ENCODE data around the gene ADGRG3. TPM values are rescaled to one million over a fixed set of nuclear protein-coding genes. Genes with fewer than 3 reads are reported as not detected.

ADGRG3 gene
- total and polyA plus RNA-seq, 2 of the 8 experiments (the other 6 are each of a cell fraction or from before 2014, with no cell fraction given): 0.28 to 0.98 TPM

DNA sequence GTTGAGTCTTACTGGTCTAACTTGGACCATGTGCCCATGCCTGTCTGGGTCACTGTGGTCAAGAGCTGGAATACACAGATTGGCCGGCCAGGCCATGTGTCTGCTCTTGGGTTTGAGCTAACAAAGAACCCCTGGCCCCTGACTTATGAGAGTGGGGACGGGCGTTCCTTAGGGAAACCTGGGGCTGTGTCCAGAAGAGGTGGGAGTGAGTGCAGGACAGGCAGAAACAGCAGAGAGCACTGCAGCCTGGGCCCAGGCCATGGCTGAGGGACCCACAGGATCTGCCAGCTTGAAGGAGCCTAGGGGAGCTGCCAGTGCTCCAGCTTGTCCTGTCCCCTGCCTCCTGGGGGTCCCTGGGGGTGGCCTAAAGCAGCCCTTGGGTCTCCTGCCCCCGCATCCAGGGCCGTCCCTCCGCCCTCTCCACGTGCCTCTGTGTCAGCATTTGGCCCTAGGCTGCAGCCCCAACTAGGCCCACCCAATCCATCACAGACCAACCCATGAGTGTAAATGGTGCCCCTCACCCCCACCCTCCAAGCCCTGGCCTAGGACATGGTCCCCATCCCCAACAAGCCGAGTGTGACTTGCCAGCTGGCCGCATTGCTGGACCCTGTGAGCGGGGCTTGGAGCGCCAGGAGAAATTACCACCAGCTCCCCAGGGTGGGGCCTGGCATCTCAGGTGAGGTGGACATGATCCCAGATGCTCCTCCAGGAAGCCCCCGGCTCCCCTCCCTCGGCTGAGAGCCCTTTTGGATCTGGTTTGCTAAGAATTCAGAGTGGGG, 14.0 kb downstream of the ADGRG3 start (continued):
- TF ChIP-seq, protein P1, sequence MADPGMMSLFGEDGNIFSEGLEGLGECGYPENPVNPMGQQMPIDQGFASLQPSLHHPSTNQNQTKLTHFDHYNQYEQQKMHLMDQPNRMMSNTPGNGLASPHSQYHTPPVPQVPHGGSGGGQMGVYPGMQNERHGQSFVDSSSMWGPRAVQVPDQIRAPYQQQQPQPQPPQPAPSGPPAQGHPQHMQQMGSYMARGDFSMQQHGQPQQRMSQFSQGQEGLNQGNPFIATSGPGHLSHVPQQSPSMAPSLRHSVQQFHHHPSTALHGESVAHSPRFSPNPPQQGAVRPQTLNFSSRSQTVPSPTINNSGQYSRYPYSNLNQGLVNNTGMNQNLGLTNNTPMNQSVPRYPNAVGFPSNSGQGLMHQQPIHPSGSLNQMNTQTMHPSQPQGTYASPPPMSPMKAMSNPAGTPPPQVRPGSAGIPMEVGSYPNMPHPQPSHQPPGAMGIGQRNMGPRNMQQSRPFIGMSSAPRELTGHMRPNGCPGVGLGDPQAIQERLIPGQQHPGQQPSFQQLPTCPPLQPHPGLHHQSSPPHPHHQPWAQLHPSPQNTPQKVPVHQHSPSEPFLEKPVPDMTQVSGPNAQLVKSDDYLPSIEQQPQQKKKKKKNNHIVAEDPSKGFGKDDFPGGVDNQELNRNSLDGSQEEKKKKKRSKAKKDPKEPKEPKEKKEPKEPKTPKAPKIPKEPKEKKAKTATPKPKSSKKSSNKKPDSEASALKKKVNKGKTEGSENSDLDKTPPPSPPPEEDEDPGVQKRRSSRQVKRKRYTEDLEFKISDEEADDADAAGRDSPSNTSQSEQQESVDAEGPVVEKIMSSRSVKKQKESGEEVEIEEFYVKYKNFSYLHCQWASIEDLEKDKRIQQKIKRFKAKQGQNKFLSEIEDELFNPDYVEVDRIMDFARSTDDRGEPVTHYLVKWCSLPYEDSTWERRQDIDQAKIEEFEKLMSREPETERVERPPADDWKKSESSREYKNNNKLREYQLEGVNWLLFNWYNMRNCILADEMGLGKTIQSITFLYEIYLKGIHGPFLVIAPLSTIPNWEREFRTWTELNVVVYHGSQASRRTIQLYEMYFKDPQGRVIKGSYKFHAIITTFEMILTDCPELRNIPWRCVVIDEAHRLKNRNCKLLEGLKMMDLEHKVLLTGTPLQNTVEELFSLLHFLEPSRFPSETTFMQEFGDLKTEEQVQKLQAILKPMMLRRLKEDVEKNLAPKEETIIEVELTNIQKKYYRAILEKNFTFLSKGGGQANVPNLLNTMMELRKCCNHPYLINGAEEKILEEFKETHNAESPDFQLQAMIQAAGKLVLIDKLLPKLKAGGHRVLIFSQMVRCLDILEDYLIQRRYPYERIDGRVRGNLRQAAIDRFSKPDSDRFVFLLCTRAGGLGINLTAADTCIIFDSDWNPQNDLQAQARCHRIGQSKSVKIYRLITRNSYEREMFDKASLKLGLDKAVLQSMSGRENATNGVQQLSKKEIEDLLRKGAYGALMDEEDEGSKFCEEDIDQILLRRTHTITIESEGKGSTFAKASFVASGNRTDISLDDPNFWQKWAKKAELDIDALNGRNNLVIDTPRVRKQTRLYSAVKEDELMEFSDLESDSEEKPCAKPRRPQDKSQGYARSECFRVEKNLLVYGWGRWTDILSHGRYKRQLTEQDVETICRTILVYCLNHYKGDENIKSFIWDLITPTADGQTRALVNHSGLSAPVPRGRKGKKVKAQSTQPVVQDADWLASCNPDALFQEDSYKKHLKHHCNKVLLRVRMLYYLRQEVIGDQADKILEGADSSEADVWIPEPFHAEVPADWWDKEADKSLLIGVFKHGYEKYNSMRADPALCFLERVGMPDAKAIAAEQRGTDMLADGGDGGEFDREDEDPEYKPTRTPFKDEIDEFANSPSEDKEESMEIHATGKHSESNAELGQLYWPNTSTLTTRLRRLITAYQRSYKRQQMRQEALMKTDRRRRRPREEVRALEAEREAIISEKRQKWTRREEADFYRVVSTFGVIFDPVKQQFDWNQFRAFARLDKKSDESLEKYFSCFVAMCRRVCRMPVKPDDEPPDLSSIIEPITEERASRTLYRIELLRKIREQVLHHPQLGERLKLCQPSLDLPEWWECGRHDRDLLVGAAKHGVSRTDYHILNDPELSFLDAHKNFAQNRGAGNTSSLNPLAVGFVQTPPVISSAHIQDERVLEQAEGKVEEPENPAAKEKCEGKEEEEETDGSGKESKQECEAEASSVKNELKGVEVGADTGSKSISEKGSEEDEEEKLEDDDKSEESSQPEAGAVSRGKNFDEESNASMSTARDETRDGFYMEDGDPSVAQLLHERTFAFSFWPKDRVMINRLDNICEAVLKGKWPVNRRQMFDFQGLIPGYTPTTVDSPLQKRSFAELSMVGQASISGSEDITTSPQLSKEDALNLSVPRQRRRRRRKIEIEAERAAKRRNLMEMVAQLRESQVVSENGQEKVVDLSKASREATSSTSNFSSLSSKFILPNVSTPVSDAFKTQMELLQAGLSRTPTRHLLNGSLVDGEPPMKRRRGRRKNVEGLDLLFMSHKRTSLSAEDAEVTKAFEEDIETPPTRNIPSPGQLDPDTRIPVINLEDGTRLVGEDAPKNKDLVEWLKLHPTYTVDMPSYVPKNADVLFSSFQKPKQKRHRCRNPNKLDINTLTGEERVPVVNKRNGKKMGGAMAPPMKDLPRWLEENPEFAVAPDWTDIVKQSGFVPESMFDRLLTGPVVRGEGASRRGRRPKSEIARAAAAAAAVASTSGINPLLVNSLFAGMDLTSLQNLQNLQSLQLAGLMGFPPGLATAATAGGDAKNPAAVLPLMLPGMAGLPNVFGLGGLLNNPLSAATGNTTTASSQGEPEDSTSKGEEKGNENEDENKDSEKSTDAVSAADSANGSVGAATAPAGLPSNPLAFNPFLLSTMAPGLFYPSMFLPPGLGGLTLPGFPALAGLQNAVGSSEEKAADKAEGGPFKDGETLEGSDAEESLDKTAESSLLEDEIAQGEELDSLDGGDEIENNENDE (IDR thresholded peaks at IDR 0.05; ENCODE audit: insufficient replicate concordance, low read length): no peak
- TF ChIP-seq GTF2F1 (IDR thresholded peaks at IDR 0.05; ENCODE audit: borderline replicate concordance, low read depth, low read length): no peak
- no peak for TF ChIP-seq SIX5 (IDR thresholded peaks at IDR 0.05; ENCODE audit: low read depth, low read length)
- TF ChIP-seq JUN (IDR thresholded peaks at IDR 0.05; ENCODE audit: low read depth, low read length): no peak
- TF ChIP-seq EP300 (IDR thresholded peaks at IDR 0.05; ENCODE audit: borderline replicate concordance in 1 of 2, low read depth in 2 of 2, low read length in 2 of 2): no peak
- TF ChIP-seq SIRT6 (IDR thresholded peaks at IDR 0.05; ENCODE audit: low read length): no peak
- TF ChIP-seq, protein P2, sequence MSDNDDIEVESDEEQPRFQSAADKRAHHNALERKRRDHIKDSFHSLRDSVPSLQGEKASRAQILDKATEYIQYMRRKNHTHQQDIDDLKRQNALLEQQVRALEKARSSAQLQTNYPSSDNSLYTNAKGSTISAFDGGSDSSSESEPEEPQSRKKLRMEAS (IDR thresholded peaks at IDR 0.05): no peak
- no peak for TF ChIP-seq RFX5 (IDR thresholded peaks at IDR 0.05; ENCODE audit: borderline replicate concordance, low read depth, low read length)
- no peak for TF ChIP-seq YY1 (IDR thresholded peaks at IDR 0.05; ENCODE audit: low read depth, low read length)
